AG04449 (cell line): ENCODE measurements around the gene CMBL.

Source experiments
- CTCF ChIA-PET: fragments of 350-600 bp; formaldehyde crosslinking; extraction: SDS; loops from one replicate; lab custom pipeline; 2021; ENCODE audit warnings: antibody characterized with exemption; lab: Yijun Ruan, JAX
- POLR2A ChIA-PET: fragments of 400-600, 350-600 bp; formaldehyde crosslinking; extraction: SDS; loops from one replicate; lab custom pipeline; 2020; ENCODE audit warnings: antibody characterized with exemption, inconsistent platforms; lab: Yijun Ruan, JAX
- DNase-seq: peaks from one replicate; pipeline ENCODE4 v3.0.0-alpha.2; 2010; ENCODE audit warnings: low read depth, low spot score
- H3K4me3 ChIP-seq: 2 replicates; pipeline ENCODE4 v1.5.1; 2011; ENCODE audit warnings: low read depth, mild to moderate bottlenecking, control low read depth, low read length
- CTCF ChIP-seq: IDR thresholded peaks from one replicate; pipeline ENCODE4 v1.5.1; 2011; ENCODE audit warnings: mild to moderate bottlenecking, moderate library complexity, low read length, control low read depth, inconsistent platforms; ENCODE audit not compliant: insufficient read depth; ENCODE audit errors: missing control alignments

Gene CMBL

GRCh38 chr5:10229306-10230048, 78.2 kb downstream of the CMBL start:
- H3K4me3 ChIP-seq: no peak overlapping the region
- DNase-seq: peak; percentile 79
- ChIA-PET POLR2A (no interaction called here), CTCF (interaction anchor here (1.3 kb wide), 1 partner anchor 22 kb away, joined by 3 read pairs; no protein-coding TSS in a partner anchor)
- peak; percentile 4 for TF ChIP-seq CTCF

GRCh38 chr5:10228288-10228687, 79.4 kb downstream of the CMBL start:
- CTCF ChIA-PET: no interaction called here
- no peak for DNase-seq
- TF ChIP-seq CTCF: no peak
- POLR2A ChIA-PET: no interaction called here
- H3K4me3 ChIP-seq: no peak overlapping the region
